Mesendoderm (in vitro differentiated cells): ENCODE measurements around the gene JMJD1C.

Experiments used
- DNase-seq: peaks from one replicate; pipeline ENCODE4 v3.0.0; 2013
- H2AK5ac ChIP-seq: 2 replicates; pipeline ENCODE4 v1.6.1; 2013; ENCODE audit warnings: low read length, inconsistent platforms
- H2BK120ac ChIP-seq: 2 replicates; pipeline ENCODE4 v1.6.1; 2013; ENCODE audit warnings: low read depth, mild to moderate bottlenecking, low read length, moderate library complexity, mixed read lengths
- H2BK15ac ChIP-seq: replicated peaks from 2 replicates; pipeline ENCODE4 v1.6.1; 2013; ENCODE audit warnings: low read depth, mild to moderate bottlenecking, moderate library complexity
- H2BK5ac ChIP-seq: 2 replicates; pipeline ENCODE4 v1.6.1; 2013; ENCODE audit warnings: low read length, inconsistent platforms
- H3K18ac ChIP-seq: 2 replicates; pipeline ENCODE4 v1.6.1; 2013; ENCODE audit warnings: mild to moderate bottlenecking, low read length, mixed read lengths
- H3K23ac ChIP-seq: one replicate; pipeline ENCODE4 v1.6.1; 2013; ENCODE audit warnings: low read length
- H3K27ac ChIP-seq: 2 replicates; pipeline ENCODE4 v1.5.1; 2013; ENCODE audit warnings: low read depth, mild to moderate bottlenecking, inconsistent platforms, low read length, moderate library complexity
- H3K27me3 ChIP-seq: 2 replicates; pipeline ENCODE4 v1.6.1; 2013; ENCODE audit warnings: low read length, control low read depth, mild to moderate bottlenecking, inconsistent platforms; ENCODE audit not compliant: insufficient read depth, poor library complexity
- H3K36me3 ChIP-seq: 2 replicates; pipeline ENCODE4 v1.6.1; 2013; ENCODE audit warnings: low read length, inconsistent platforms; ENCODE audit not compliant: control insufficient read depth, insufficient read depth
- H3K4ac ChIP-seq: one replicate; pipeline ENCODE4 v1.6.1; 2013; ENCODE audit warnings: low read depth, mild to moderate bottlenecking, low read length, moderate library complexity
- H3K4me1 ChIP-seq: 2 replicates; pipeline ENCODE4 v1.6.1; 2013; ENCODE audit warnings: low read depth, low read length, inconsistent platforms; ENCODE audit not compliant: control insufficient read depth
- H3K4me2 ChIP-seq: 2 replicates; pipeline ENCODE4 v1.6.1; 2013; ENCODE audit warnings: low read length
- H3K4me3 ChIP-seq: 2 replicates; pipeline ENCODE4 v1.5.1; 2013; ENCODE audit warnings: mild to moderate bottlenecking, low read length
- H3K56ac ChIP-seq: one replicate; pipeline ENCODE4 v1.6.1; 2013; ENCODE audit warnings: low read length
- H3K79me1 ChIP-seq: 2 replicates; pipeline ENCODE4 v1.6.1; 2013; ENCODE audit warnings: low read length, inconsistent platforms
- H3K79me2 ChIP-seq: 2 replicates; pipeline ENCODE4 v1.6.1; 2013; ENCODE audit warnings: mild to moderate bottlenecking, low read length; ENCODE audit not compliant: control insufficient read depth, insufficient read depth
- H3K9ac ChIP-seq: 2 replicates; pipeline ENCODE4 v1.6.1; 2013; ENCODE audit warnings: low read length, inconsistent platforms
- H4K5ac ChIP-seq: one replicate; pipeline ENCODE4 v1.6.1; 2013; ENCODE audit warnings: low read length
- H4K8ac ChIP-seq: one replicate; pipeline ENCODE4 v1.6.1; 2013; ENCODE audit warnings: low read depth, mild to moderate bottlenecking, control low read depth, low read length, moderate library complexity
- WGBS: extraction: QIAGEN DNeasy Blood & Tissue Kit; methylation state at CpG from one replicate; pipeline ENCODE4 v1.1.7; 2013; ENCODE audit warnings: low lambda C conversion rate, missing lambda C conversion rate; ENCODE audit not compliant: insufficient coverage; ENCODE audit errors: extremely low coverage; 5-methylcytosine and 5-hydroxymethylcytosine counted together

Gene JMJD1C

DNA sequence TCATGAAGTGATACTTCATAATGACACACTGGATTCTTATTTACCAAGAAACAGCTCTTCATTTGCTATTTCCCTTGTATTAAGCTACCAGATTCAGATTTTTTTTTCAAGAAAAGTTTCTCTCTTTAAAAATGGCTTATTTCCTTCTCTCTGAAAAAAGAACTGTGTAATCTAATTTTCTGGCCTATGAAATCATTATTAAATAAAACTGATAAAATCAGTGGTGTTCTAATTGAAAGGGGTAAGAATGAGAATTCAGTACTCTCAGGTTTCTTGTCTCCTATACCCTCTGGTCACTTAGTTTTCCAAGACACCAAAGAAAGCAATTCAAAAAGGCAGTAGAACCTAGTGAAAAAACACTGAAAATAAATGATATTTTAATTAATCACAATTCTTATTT is 10.3 kb downstream of the JMJD1C start:
- DNase-seq, result no peak
- no peak overlapping the region for H3K9ac ChIP-seq
- no peak overlapping the region for H2BK15ac ChIP-seq
- no peak overlapping the region for H3K23ac ChIP-seq
- no peaks in the 10 kb centered on the region for H3K4me1 ChIP-seq
- H2BK5ac ChIP-seq, result no peak overlapping the region
- no peak overlapping the region for H3K4me2 ChIP-seq
- no peak overlapping the region for H3K18ac ChIP-seq
- no peak overlapping the region for H3K27ac ChIP-seq
- H3K4me3 ChIP-seq, result no peak overlapping the region
- no peaks in the 10 kb centered on the region for H3K27me3 ChIP-seq
- H4K5ac ChIP-seq, result no peak overlapping the region
- H3K79me1 ChIP-seq, result peaks cover 1% of the 10 kb centered on the region
- H3K36me3 ChIP-seq, result no peaks in the 10 kb centered on the region
- H3K4ac ChIP-seq, result no peak overlapping the region
- H4K8ac ChIP-seq, result no peak overlapping the region
- peaks cover 44% of the 10 kb centered on the region for H3K79me2 ChIP-seq
- no peak overlapping the region for H2AK5ac ChIP-seq
- H2BK120ac ChIP-seq, result no peak overlapping the region
- H3K56ac ChIP-seq, result no peak overlapping the region

DNA sequence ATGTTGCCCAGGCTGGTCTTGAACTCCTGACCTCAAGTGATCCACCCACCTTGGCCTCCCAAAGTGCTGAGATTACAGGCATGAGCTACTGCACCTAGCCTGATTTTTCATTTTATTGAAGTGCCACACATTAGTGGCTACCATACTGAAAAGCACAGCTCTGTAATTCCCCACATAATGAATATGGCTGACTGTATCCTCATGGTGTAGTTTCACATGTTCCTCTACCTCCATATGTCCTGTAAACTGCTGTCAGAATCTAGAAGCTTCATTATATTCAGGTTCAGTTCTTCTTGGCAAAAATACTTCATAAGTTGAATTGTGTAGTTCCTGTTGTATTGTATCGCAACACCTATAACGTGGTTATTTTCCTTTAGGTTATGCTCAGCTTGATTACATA is 11.1 kb downstream of the JMJD1C start:
- no peak overlapping the region for H3K27ac ChIP-seq
- H3K4ac ChIP-seq, result no peak overlapping the region
- H3K4me3 ChIP-seq, result no peak overlapping the region
- no peaks in the 10 kb centered on the region for H3K36me3 ChIP-seq
- H4K5ac ChIP-seq, result no peak overlapping the region
- peaks cover 44% of the 10 kb centered on the region for H3K79me2 ChIP-seq
- H3K18ac ChIP-seq, result no peak overlapping the region
- H3K23ac ChIP-seq, result no peak overlapping the region
- no peak overlapping the region for H3K9ac ChIP-seq
- no peak overlapping the region for H2AK5ac ChIP-seq
- H3K4me2 ChIP-seq, result no peak overlapping the region
- no peaks in the 10 kb centered on the region for H3K4me1 ChIP-seq
- no peak overlapping the region for H2BK15ac ChIP-seq
- H3K27me3 ChIP-seq, result no peaks in the 10 kb centered on the region
- peaks cover 3% of the 10 kb centered on the region for H3K79me1 ChIP-seq
- no peak for DNase-seq
- WGBS, result no CpG with 5 or more reads among the region's 2 CpGs
- no peak overlapping the region for H2BK5ac ChIP-seq
- no peak overlapping the region for H3K56ac ChIP-seq
- no peak overlapping the region for H2BK120ac ChIP-seq
- H4K8ac ChIP-seq, result no peak overlapping the region

DNA sequence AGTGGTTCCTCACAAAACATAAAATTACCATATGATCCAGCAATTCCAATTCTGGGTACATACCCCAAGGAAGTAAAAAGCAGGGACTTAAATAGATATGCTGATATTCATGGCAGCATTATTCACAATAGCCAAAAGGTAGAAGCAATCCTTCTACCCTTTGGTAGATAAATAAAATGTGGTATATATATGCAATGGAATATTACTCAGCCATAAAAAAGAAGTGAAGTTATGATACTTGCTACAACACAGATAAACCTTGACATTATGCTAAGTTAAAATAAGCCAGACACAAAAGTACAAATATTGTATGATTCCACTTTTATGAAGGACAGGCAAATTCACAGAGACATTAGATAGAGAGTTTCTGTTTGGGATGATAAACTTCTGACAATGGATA is 13.3 kb downstream of the JMJD1C start:
- peaks cover 3% of the 10 kb centered on the region for H3K79me1 ChIP-seq
- H3K4me1 ChIP-seq, result no peaks in the 10 kb centered on the region
- no peak overlapping the region for H3K27ac ChIP-seq
- H3K56ac ChIP-seq, result no peak overlapping the region
- no peak overlapping the region for H3K4me2 ChIP-seq
- no peak overlapping the region for H3K23ac ChIP-seq
- no peaks in the 10 kb centered on the region for H3K36me3 ChIP-seq
- no peak overlapping the region for H2BK15ac ChIP-seq
- no peak overlapping the region for H4K5ac ChIP-seq
- H2BK120ac ChIP-seq, result no peak overlapping the region
- H2AK5ac ChIP-seq, result no peak overlapping the region
- H3K9ac ChIP-seq, result no peak overlapping the region
- H3K27me3 ChIP-seq, result no peaks in the 10 kb centered on the region
- peaks cover 42% of the 10 kb centered on the region for H3K79me2 ChIP-seq
- H4K8ac ChIP-seq, result no peak overlapping the region
- DNase-seq, result no peak
- no peak overlapping the region for H3K18ac ChIP-seq
- no peak overlapping the region for H3K4me3 ChIP-seq
- no peak overlapping the region for H3K4ac ChIP-seq
- no peak overlapping the region for H2BK5ac ChIP-seq

DNA sequence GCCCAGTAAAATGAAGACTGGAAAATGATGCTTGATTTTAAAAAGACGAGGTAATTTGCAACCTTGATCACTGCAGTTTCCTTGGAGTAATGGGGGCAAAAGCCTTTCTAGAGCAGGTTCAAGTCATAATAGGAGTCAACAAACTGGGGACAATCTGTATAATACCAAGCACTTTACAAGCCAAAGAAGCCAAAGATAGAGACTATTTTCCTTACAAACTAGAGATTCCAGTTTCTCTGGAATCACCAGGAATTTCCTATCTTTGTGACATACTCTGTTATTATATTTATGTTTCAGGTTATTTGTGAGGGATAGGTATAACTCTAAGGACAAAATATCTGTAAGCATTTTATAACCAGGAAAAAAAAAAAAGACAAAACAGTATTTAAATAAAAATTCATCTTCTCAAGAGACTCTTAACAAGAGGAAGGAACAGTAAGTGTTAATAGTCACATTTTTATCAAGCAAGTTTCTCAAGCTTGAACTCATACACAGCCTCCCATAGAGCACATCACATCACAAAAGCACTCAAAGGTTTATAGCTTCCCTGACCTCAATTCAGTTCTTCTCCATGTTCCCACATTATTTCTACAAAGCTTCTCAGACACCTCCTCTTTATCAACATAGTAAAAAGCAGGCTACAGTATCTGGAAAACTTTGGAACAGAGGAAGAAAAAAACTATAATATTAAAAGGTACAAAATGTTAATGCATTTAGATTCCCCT is 18.9 kb downstream of the JMJD1C start:
- WGBS, result no CpG with 5 or more reads among the region's 1 CpG
- no peak overlapping the region for H2AK5ac ChIP-seq

DNA sequence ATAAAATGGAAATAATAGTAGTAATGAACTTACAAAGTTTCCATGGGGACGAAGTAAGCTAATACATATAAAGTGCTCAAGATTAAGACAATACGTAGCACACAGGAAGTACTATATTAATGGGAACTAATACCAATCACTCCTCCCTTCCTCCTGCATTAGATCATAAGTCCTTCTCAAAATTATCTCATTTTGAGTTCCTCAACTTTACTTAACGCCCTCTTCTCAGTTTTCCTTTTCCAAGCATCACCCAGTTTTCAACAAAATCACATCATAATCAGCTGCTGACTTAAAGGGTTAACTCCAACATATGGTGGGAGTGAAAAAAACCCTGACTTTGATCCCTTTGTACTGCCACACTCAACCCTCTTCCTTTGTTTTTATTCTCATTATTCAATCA is 24.4 kb downstream of the JMJD1C start:
- Histone ChIP-seq H3K27ac (no peak overlapping the region), H2BK120ac (no peak overlapping the region), H3K79me2 (peaks cover 49% of the 10 kb centered on the region), H2BK15ac (no peak overlapping the region), H3K18ac (no peak overlapping the region), H3K4ac (no peak overlapping the region), H3K23ac (no peak overlapping the region), H3K4me1 (peaks cover 14% of the 10 kb centered on the region), H4K8ac (no peak overlapping the region), H3K79me1 (peaks cover 2% of the 10 kb centered on the region), H4K5ac (no peak overlapping the region), H3K4me2 (no peak overlapping the region), H3K56ac (no peak overlapping the region), H3K4me3 (no peak overlapping the region), H3K9ac (no peak overlapping the region), H3K36me3 (no peaks in the 10 kb centered on the region), H2AK5ac (no peak overlapping the region), H2BK5ac (no peak overlapping the region), H3K27me3 (no peaks in the 10 kb centered on the region)
- no CpG with 5 or more reads among the region's 3 CpGs for WGBS
- no peak for DNase-seq

More for the DNA sequence above, 18.9 kb downstream of the JMJD1C start:
- no peak for DNase-seq
- no peaks in the 10 kb centered on the region for H3K4me1 ChIP-seq
- H2BK5ac ChIP-seq, result no peak overlapping the region
- no peak overlapping the region for H3K56ac ChIP-seq
- H2BK120ac ChIP-seq, result no peak overlapping the region
- peaks cover 4% of the 10 kb centered on the region for H3K79me1 ChIP-seq
- no peak overlapping the region for H3K9ac ChIP-seq
- H4K8ac ChIP-seq, result no peak overlapping the region
- no peaks in the 10 kb centered on the region for H3K27me3 ChIP-seq
- no peak overlapping the region for H3K4ac ChIP-seq
- no peak overlapping the region for H3K4me2 ChIP-seq
- H3K18ac ChIP-seq, result no peak overlapping the region
- no peak overlapping the region for H2BK15ac ChIP-seq
- H4K5ac ChIP-seq, result no peak overlapping the region
- no peak overlapping the region for H3K27ac ChIP-seq
- H3K23ac ChIP-seq, result no peak overlapping the region
- no peaks in the 10 kb centered on the region for H3K36me3 ChIP-seq
- H3K79me2 ChIP-seq, result peaks cover 55% of the 10 kb centered on the region
- H3K4me3 ChIP-seq, result no peak overlapping the region

DNA sequence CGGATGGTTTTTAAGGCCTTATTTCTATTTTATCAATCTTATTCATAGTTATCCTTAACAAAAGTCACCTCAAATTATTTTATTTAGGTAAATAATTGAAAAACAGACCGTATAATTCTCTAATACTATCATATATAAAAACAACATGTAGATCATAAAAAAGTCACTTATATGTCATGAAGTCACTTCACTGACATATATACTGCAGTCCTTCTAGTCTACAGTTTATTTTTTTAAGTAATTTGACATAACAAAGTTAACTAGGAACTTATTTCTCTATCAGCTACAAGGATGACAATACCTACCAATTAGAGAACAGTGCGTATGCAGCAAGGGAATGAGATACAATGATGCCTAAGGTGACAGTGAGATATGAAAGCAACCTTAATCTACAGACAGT is 26.2 kb downstream of the JMJD1C start:
- H3K27ac ChIP-seq, result no peak overlapping the region
- no peak overlapping the region for H3K18ac ChIP-seq
- no peak overlapping the region for H2AK5ac ChIP-seq
- H3K4me3 ChIP-seq, result no peak overlapping the region
- H4K8ac ChIP-seq, result no peak overlapping the region
- H3K4ac ChIP-seq, result no peak overlapping the region
- peaks cover 22% of the 10 kb centered on the region for H3K4me1 ChIP-seq
- no peaks in the 10 kb centered on the region for H3K79me1 ChIP-seq
- H3K79me2 ChIP-seq, result peaks cover 46% of the 10 kb centered on the region
- no peak for DNase-seq
- H3K4me2 ChIP-seq, result no peak overlapping the region
- 100% methylated on average over 1 of the region's 3 CpGs for WGBS
- H3K23ac ChIP-seq, result no peak overlapping the region
- H2BK5ac ChIP-seq, result peak overlapping the region; percentile 11
- no peak overlapping the region for H4K5ac ChIP-seq
- no peaks in the 10 kb centered on the region for H3K36me3 ChIP-seq
- no peak overlapping the region for H2BK15ac ChIP-seq
- no peak overlapping the region for H2BK120ac ChIP-seq
- H3K9ac ChIP-seq, result no peak overlapping the region
- no peaks in the 10 kb centered on the region for H3K27me3 ChIP-seq
- no peak overlapping the region for H3K56ac ChIP-seq
